ENCODE data around the gene TMEM63A. TPM values are rescaled to one million over a fixed set of nuclear protein-coding genes. Genes with fewer than 3 reads are reported as not detected.

The TMEM63A gene
- total RNA-seq, 1 experiment from 2014 or later = 31.4 TPM

GRCh38 chr1:225840713-225841112, 41.5 kb downstream of the TMEM63A start:
- no peak overlapping the region for H3K27ac ChIP-seq (ENCODE audit: low read length)
- ChIA-PET POLR2A (interaction anchor here (0.5 kb wide), 1 partner anchor 216 kb away, joined by 3 read pairs; no protein-coding TSS in a partner anchor), CTCF (no interaction called here)
- no peaks in the 10 kb centered on the region for H3K36me3 ChIP-seq (ENCODE audit: control insufficient read depth, insufficient read depth, low read length)
- H3K27me3 ChIP-seq (ENCODE audit: control insufficient read depth, insufficient read depth, low read length) = no peaks in the 10 kb centered on the region
- no peaks in the 10 kb centered on the region for H3K9me3 ChIP-seq (ENCODE audit: control insufficient read depth, insufficient read depth, low read depth, low read length)
- no peak for ATAC-seq
- in situ Hi-C loops (cut with HindIII; ENCODE audit: low pct_unique_long_range_greater_than_20kb, low sequenced_read_pairs) (no loop called here), intact Hi-C loops (cut with micrococcal nuclease; ENCODE audit: unreplicated experiment) (no loop called here)
- no peak overlapping the region for H3K4me3 ChIP-seq (ENCODE audit: low read depth in 2 of 2, low read length in 2 of 2)
- BruUV-seq (replicated peaks) = no TSS peak
- H3K4me1 ChIP-seq (ENCODE audit: control insufficient read depth, insufficient read depth, low read length) = 0 out of 2 replicates have a peak, but pooled peaks cover 3% of the 10 kb centered on the region
- TF ChIP-seq POLR2AphosphoS5 (IDR thresholded peaks at IDR 0.05; ENCODE audit: low read depth, low read length) (no peak), TCF7L2 (IDR thresholded peaks at IDR 0.05; ENCODE audit: low read depth, low read length) (no peak), SIN3A (IDR thresholded peaks at IDR 0.05; ENCODE audit: borderline replicate concordance, insufficient read depth, low read depth, low read length) (no peak), CTCF (IDR thresholded peaks at IDR 0.05) (no peak), REST (IDR thresholded peaks at IDR 0.05; ENCODE audit: insufficient read depth in 1 of 2, low read depth in 2 of 2, low read length in 1 of 2) (no peak)
- no peak for DNase-seq (ENCODE audit: low read depth, low spot score)

- Histone ChIP-seq H3K4me1 (ENCODE audit: control insufficient read depth, insufficient read depth, low read length) (no peaks in the 10 kb centered on the region), H3K27ac (ENCODE audit: low read length) (no peak overlapping the region), H3K9me3 (ENCODE audit: control insufficient read depth, insufficient read depth, low read depth, low read length) (no peaks in the 10 kb centered on the region), H3K27me3 (ENCODE audit: control insufficient read depth, insufficient read depth, low read length) (no peaks in the 10 kb centered on the region), H3K36me3 (ENCODE audit: control insufficient read depth, insufficient read depth, low read length) (no peaks in the 10 kb centered on the region), H3K4me3 (ENCODE audit: low read depth in 2 of 2, low read length in 2 of 2) (no peak overlapping the region)
- intact Hi-C loops (cut with micrococcal nuclease; ENCODE audit: unreplicated experiment) = no loop called here
- DNase-seq (ENCODE audit: low read depth, low spot score) (no peak), ATAC-seq (no peak)
- POLR2A ChIA-PET = interaction anchor here (0.5 kb wide), 1 partner anchor 217 kb away, joined by 3 read pairs; no protein-coding TSS in a partner anchor
- TF ChIP-seq POLR2AphosphoS5 (IDR thresholded peaks at IDR 0.05; ENCODE audit: low read depth, low read length) (no peak), REST (IDR thresholded peaks at IDR 0.05; ENCODE audit: insufficient read depth in 1 of 2, low read depth in 2 of 2, low read length in 1 of 2) (no peak), TCF7L2 (IDR thresholded peaks at IDR 0.05; ENCODE audit: low read depth, low read length) (no peak), SIN3A (IDR thresholded peaks at IDR 0.05; ENCODE audit: borderline replicate concordance, insufficient read depth, low read depth, low read length) (no peak), CTCF (IDR thresholded peaks at IDR 0.05) (no peak)
- CTCF ChIA-PET = no interaction called here
- no TSS peak for BruUV-seq (replicated peaks)
- in situ Hi-C loops (cut with HindIII; ENCODE audit: low pct_unique_long_range_greater_than_20kb, low sequenced_read_pairs) = no loop called here
These were observed 42.0 kb downstream of the TMEM63A start for GRCh38 chr1:225840223-225840610.

Data from Panc1 (cell line).